ENCODE results near the gene IFNL2. TPM values are rescaled to one million over a fixed set of nuclear protein-coding genes. Genes with fewer than 3 reads are reported as not detected.
"Not testable (repeated sequence)": the region's sequence is repeated elsewhere in the genome, so short reads cannot be mapped to it uniquely, and the experiment has no call there.

Gene IFNL2
- total RNA-seq, 2 experiments from 2014 or later, result not detected

DNA sequence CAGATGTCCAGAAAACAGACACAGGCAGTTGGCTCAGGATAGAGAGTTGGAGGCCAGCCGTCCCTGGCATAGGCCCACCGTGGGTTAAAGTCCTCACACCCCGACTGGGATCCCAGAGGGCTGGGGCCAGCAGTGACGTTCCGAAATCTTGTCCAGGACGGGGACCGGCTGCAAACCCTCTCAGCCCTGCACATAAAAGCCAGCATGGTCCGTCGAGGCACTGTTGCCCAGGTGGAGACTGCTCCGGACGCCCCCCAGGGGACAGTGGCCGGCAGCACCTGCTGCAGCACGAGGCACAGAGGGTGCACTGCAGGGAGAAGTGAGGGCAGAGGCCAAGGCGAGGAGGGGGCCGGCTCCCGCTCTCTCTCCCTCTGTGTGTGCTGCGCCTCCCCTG is 4.3 kb upstream of the IFNL2 start:
- ChIA-PET POLR2A (no interaction called here), CTCF (no interaction called here)
- Mint-ChIP-seq H3K4me1 (no peaks in the 10 kb centered on the region), H3K36me3 (ENCODE audit: low read depth) (no peaks in the 10 kb centered on the region), H3K4me3 (no peak overlapping the region), H3K27me3 (peaks cover 43% of the 10 kb centered on the region), H3K27ac (no peak overlapping the region), H3K9me3 (no peaks in the 10 kb centered on the region)
- DNase-seq, result no peak

GRCh38 chr19:39264306-39265290 is 3.6 kb upstream of the IFNL2 start:
- Mint-ChIP-seq H3K27ac (no peak overlapping the region), H3K27me3 (peaks cover 42% of the 10 kb centered on the region), H3K36me3 (ENCODE audit: low read depth) (no peaks in the 10 kb centered on the region), H3K9me3 (no peaks in the 10 kb centered on the region), H3K4me3 (no peak overlapping the region), H3K4me1 (no peaks in the 10 kb centered on the region)
- POLR2A ChIA-PET, result no interaction called here
- CTCF ChIA-PET, result no interaction called here
- DNase-seq, result no peak

DNA sequence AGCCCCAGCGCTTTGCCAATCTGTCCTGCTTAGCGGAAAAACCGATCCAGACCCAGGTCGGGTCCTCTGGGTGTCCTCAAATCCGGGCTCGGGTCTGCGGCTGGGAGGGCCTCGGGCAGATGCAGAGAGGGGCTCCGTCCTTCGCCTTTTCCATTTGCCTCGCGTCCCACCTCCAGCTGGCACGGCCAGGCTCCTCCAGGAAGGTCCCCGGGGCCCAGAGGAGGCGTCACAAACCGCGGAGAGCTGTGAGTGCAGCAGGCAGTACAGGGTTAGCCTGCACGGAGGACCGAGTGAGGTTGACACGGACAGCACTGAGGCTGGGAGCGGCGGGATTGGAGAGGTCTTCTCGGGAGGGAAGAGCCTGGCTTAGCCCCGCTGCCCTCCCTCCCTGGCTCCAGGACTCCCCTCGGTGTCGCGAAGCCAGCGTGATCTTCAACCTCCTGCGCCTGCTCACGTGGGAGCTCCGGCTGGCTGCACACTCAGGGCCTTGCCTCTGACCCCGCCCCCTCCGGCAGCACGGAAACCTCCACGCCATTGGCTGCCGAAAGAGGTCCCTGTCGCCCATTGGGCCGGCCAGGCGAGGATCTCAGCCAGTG is 2.8 kb upstream of the IFNL2 start:
- H3K27me3 Mint-ChIP-seq, result peaks cover 43% of the 10 kb centered on the region
- no peak overlapping the region for H3K4me3 Mint-ChIP-seq
- no peaks in the 10 kb centered on the region for H3K9me3 Mint-ChIP-seq
- H3K27ac Mint-ChIP-seq, result no peak overlapping the region
- ChIA-PET POLR2A (no interaction called here), CTCF (no interaction called here)
- no peaks in the 10 kb centered on the region for H3K4me1 Mint-ChIP-seq
- no peak for DNase-seq
- no peaks in the 10 kb centered on the region for H3K36me3 Mint-ChIP-seq (ENCODE audit: low read depth)

GRCh38 chr19:39268531-39269223 is 481 bp downstream of the IFNL2 start:
- H3K4me1 Mint-ChIP-seq; H3K36me3 Mint-ChIP-seq (ENCODE audit: low read depth); POLR2A ChIA-PET; H3K4me3 Mint-ChIP-seq; DNase-seq; CTCF ChIA-PET; H3K9me3 Mint-ChIP-seq; H3K27ac Mint-ChIP-seq: not testable (repeated sequence)
- H3K27me3 Mint-ChIP-seq, result peaks cover 23% of the 10 kb centered on the region

GRCh38 chr19:39269369-39269768 is 1.2 kb downstream of the IFNL2 start:
- DNase-seq; CTCF ChIA-PET; H3K36me3 Mint-ChIP-seq (ENCODE audit: low read depth); H3K4me1 Mint-ChIP-seq; H3K9me3 Mint-ChIP-seq; POLR2A ChIA-PET; H3K4me3 Mint-ChIP-seq; H3K27ac Mint-ChIP-seq: not testable (repeated sequence)
- H3K27me3 Mint-ChIP-seq, result peaks cover 17% of the 10 kb centered on the region

GRCh38 chr19:39270036-39270871 is 2.1 kb downstream of the IFNL2 start:
- no peak for DNase-seq
- Mint-ChIP-seq H3K27me3 (peaks cover 14% of the 10 kb centered on the region), H3K4me3 (no peak overlapping the region), H3K27ac (no peak overlapping the region), H3K9me3 (no peaks in the 10 kb centered on the region), H3K4me1 (no peaks in the 10 kb centered on the region), H3K36me3 (ENCODE audit: low read depth) (no peaks in the 10 kb centered on the region)
- ChIA-PET CTCF (no interaction called here), POLR2A (no interaction called here)

- not testable (repeated sequence) for H3K27ac Mint-ChIP-seq; H3K4me3 Mint-ChIP-seq; H3K4me1 Mint-ChIP-seq; DNase-seq; H3K36me3 Mint-ChIP-seq (ENCODE audit: low read depth); H3K9me3 Mint-ChIP-seq
- POLR2A ChIA-PET, result interaction anchor here (0.7 kb wide), 1 partner anchor 172 kb away, joined by 3 read pairs; the partner anchor contains the start of gene SUPT5H
- peaks cover 11% of the 10 kb centered on the region for H3K27me3 Mint-ChIP-seq
- CTCF ChIA-PET, result interaction anchor here (0.6 kb wide), 1 partner anchor 470 kb away, joined by 4 read pairs; no protein-coding TSS in a partner anchor
Measured at GRCh38 chr19:39273859-39274258, 5.7 kb downstream of the IFNL2 start.

DNA sequence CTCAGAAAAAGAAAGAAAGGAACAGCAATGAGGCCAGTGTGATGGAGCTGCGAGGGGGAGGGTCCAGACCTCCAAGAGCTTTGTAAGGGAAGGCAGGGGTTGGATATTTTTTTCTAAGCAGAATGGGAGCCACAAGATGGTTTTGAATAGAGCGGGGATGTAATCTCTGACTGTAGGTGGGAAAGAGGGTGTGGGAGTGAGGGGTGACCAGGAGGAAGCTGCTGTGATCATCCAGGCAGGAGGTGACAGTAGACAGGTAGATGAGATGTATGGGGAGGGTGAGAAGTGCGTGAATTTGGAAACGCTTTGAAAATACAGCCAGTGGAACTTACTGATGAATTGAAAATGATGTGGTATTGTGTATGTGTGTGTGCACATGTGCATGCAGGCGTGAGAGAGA is 7.4 kb downstream of the IFNL2 start:
- no peaks in the 10 kb centered on the region for H3K4me1 Mint-ChIP-seq
- CTCF ChIA-PET, result no interaction called here

GRCh38 chr19:39276740-39277139 is 8.5 kb downstream of the IFNL2 start:
- Mint-ChIP-seq H3K4me3 (no peak overlapping the region), H3K27ac (no peak overlapping the region), H3K9me3 (no peaks in the 10 kb centered on the region), H3K27me3 (peaks cover 12% of the 10 kb centered on the region), H3K4me1 (no peaks in the 10 kb centered on the region), H3K36me3 (ENCODE audit: low read depth) (no peaks in the 10 kb centered on the region)
- CTCF ChIA-PET, result no interaction called here
- DNase-seq, result no peak
- POLR2A ChIA-PET, result no interaction called here

More for the DNA sequence above, 7.4 kb downstream of the IFNL2 start:
- no peak for DNase-seq
- Mint-ChIP-seq H3K27me3 (peaks cover 16% of the 10 kb centered on the region), H3K9me3 (no peaks in the 10 kb centered on the region), H3K36me3 (ENCODE audit: low read depth) (no peaks in the 10 kb centered on the region), H3K4me3 (no peak overlapping the region), H3K27ac (no peak overlapping the region)
- POLR2A ChIA-PET, result no interaction called here

DNA sequence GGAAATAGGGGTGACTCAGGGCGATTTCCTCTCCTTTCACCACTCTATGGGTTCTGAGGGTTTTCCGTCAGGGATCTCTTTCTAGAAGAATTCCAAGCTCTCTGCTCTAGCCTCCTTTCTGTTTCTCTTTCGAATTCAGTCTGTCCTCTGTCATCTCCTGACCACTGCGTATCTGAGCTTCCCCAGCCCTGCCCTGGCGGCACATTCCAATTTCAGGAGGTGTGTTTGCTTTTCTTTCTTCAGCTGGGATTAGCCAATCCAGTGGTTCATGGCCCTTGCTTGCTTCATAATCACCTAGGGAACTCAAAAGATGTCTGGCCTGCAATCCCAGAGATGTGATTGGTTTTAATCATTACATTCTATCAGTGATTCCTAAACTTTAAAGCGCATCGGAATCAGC is 9.4 kb downstream of the IFNL2 start:
- H3K27me3 Mint-ChIP-seq, result peaks cover 17% of the 10 kb centered on the region
- no peak overlapping the region for H3K4me3 Mint-ChIP-seq
- H3K9me3 Mint-ChIP-seq, result no peaks in the 10 kb centered on the region
- no peak for DNase-seq
- H3K36me3 Mint-ChIP-seq (ENCODE audit: low read depth), result no peaks in the 10 kb centered on the region
- ChIA-PET CTCF (interaction anchor here (0.6 kb wide), 1 partner anchor 989 kb away, joined by 4 read pairs; no protein-coding TSS in a partner anchor), POLR2A (no interaction called here)
- no peak overlapping the region for H3K27ac Mint-ChIP-seq
- H3K4me1 Mint-ChIP-seq, result no peaks in the 10 kb centered on the region

DNA sequence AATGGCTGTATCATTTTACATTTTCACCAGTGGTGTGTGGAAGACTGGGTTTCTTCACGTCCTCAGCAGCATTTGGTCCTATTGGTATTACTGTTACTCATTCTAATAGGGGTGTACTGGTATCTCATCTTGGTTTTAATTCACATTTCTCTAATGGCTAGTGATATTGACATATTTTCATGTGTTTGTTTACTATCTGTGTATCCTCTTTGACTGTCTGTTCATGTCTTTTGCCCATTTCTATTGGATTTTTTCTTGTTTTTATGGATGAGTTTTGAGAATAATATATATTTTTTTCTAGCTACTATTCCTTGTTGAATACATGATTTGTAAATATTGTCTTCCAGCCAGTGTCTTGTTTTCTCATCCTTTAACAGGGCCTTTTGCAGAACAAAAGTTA is 13.8 kb downstream of the IFNL2 start:
- Mint-ChIP-seq H3K4me1 (no peaks in the 10 kb centered on the region), H3K36me3 (ENCODE audit: low read depth) (no peaks in the 10 kb centered on the region), H3K27me3 (peaks cover 30% of the 10 kb centered on the region), H3K9me3 (peaks cover 2% of the 10 kb centered on the region), H3K4me3 (no peak overlapping the region), H3K27ac (no peak overlapping the region)
- CTCF ChIA-PET, result no interaction called here
- POLR2A ChIA-PET, result no interaction called here
- DNase-seq, result no peak

- H3K4me1 Mint-ChIP-seq, result no peaks in the 10 kb centered on the region
- CTCF ChIA-PET, result no interaction called here
- H3K27ac Mint-ChIP-seq, result no peak overlapping the region
- no peaks in the 10 kb centered on the region for H3K36me3 Mint-ChIP-seq (ENCODE audit: low read depth)
- DNase-seq, result no peak
- POLR2A ChIA-PET, result no interaction called here
- H3K4me3 Mint-ChIP-seq, result no peak overlapping the region
- H3K9me3 Mint-ChIP-seq, result peaks cover 2% of the 10 kb centered on the region
- H3K27me3 Mint-ChIP-seq, result peaks cover 38% of the 10 kb centered on the region
Measured at GRCh38 chr19:39284032-39284431, 15.8 kb downstream of the IFNL2 start.

DNA sequence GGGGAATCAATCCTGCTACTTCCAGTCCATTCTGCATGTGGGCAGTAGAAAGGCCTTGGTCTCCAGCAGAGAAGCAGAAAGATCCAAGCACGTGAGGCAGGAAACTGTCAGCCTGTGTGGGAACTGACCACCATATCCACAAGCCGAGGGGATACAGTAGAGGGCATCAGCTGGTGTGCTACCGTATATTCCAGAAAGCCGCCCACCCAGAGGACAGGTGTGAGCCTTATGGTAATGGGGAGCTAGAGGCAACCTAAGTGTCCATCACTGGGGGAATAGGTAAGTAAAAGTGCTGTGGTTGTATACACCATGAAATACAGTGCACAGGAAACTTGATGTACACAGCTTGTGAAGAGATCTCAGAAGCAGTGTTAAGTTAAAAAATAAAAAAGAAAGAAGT is 25.2 kb downstream of the IFNL2 start:
- Mint-ChIP-seq H3K9me3 (no peaks in the 10 kb centered on the region), H3K4me1 (peaks cover 23% of the 10 kb centered on the region), H3K36me3 (ENCODE audit: low read depth) (no peaks in the 10 kb centered on the region), H3K4me3 (no peak overlapping the region), H3K27me3 (peaks cover 21% of the 10 kb centered on the region), H3K27ac (no peak overlapping the region)
- ChIA-PET CTCF (no interaction called here), POLR2A (no interaction called here)
- DNase-seq, result no peak
